ENCODE measurements around the gene UBE3C.

DNA sequence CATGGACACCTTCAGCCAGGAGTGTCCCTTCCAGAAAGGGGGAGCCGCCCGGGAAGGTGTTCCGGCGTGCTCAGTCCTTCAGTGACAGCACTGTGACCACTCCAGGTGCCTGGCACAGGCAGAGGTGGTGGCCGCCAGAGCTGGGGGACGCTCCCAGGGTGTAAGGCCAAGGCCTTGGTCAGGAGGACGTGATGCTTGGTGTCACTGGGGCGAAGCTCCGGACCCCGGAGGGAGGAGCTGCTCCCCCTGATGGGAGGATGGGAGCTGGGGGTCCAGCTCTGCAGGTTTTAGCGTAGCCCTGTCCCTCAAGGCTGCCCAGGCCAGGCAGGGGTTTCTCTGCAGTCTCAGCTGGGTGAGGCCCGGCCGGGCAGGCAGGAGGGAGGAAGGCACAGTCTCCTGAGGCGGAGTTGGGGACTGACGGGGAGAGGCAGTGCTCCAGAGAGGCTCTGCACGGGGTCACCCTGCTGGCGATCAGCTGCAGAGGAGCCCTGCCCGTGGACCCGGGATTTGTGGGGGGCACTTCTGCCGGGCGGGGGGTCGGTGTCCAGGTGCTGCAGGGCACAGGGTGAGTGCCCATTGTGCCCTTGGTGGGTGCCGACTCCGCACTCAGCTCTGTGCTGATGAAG, 141.6 kb downstream of the UBE3C start:
- TF ChIP-seq, protein P1, sequence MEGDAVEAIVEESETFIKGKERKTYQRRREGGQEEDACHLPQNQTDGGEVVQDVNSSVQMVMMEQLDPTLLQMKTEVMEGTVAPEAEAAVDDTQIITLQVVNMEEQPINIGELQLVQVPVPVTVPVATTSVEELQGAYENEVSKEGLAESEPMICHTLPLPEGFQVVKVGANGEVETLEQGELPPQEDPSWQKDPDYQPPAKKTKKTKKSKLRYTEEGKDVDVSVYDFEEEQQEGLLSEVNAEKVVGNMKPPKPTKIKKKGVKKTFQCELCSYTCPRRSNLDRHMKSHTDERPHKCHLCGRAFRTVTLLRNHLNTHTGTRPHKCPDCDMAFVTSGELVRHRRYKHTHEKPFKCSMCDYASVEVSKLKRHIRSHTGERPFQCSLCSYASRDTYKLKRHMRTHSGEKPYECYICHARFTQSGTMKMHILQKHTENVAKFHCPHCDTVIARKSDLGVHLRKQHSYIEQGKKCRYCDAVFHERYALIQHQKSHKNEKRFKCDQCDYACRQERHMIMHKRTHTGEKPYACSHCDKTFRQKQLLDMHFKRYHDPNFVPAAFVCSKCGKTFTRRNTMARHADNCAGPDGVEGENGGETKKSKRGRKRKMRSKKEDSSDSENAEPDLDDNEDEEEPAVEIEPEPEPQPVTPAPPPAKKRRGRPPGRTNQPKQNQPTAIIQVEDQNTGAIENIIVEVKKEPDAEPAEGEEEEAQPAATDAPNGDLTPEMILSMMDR (IDR thresholded peaks at IDR 0.05) = no peak
- TF ChIP-seq POLR2A (IDR thresholded peaks at IDR 0.05) = no peak

Measured in lower leg skin (tissue), 3 donors.